Bronchial epithelial cell (primary cell): Measurements from ENCODE around the gene POU2AF2. TPM values are rescaled to one million over a fixed set of nuclear protein-coding genes. Genes with fewer than 3 reads are reported as not detected.
"Not testable (repeated sequence)": the region's sequence is repeated elsewhere in the genome, so short reads cannot be mapped to it uniquely, and the experiment has no call there.

Experiments
- DNase-seq: peaks from one replicate; pipeline ENCODE4 v3.0.0-alpha.2; 2010; ENCODE audit warnings: low read depth
- FAIRE-seq: peaks from 2 replicates; lab custom pipeline; 2011; peaks lifted over from hg19 to GRCh38; lab: Jason Lieb, UNC
- H3K27me3 ChIP-seq: 2 replicates; pipeline ENCODE4 v1.5.1; 2011; ENCODE audit warnings: low read length; ENCODE audit not compliant: control insufficient read depth, insufficient read depth
- H3K36me3 ChIP-seq: 2 replicates; pipeline ENCODE4 v1.5.1; 2011; ENCODE audit warnings: low read length; ENCODE audit not compliant: control insufficient read depth, insufficient read depth
- H3K4me3 ChIP-seq: 2 replicates; pipeline ENCODE4 v1.5.1; 2011; ENCODE audit warnings: mild to moderate bottlenecking, low read depth, low read length, control low read depth
- CTCF ChIP-seq: IDR thresholded peaks from 2 replicates; pipeline ENCODE4 v1.5.1; 2011; ENCODE audit warnings: mild to moderate bottlenecking, moderate library complexity, low read length, control low read depth, inconsistent platforms; ENCODE audit not compliant: insufficient read depth, severe bottlenecking
- total RNA-seq: library from RNA; depleted of rRNA; stranded (reverse); fragments of >200 nt; gene quantifications from 2 replicates; pipeline ENCODE4 v1.2.1, GENCODE V29; 2014

POU2AF2 gene
- total RNA-seq, 1 donor from 2014 or later = not detected

DNA sequence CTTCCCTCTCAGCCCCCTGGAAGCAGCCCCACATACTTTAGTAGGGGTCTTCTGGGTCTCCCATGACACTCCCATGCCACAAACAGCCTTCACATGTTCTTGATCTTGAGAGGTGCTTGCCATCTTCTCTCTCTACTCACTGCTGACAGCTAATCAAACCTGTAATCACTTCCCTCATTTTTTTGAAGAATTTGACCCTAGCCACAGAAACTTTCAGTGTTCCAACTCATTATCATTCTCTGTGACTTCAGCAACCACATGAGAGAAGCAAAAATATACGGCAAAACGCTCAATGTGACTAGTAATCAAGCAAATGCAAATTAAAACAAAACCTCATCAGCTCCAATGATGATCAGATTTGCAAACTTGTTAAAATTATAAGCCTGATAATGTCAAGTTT, 38.3 kb upstream of the POU2AF2 start:
- FAIRE-seq (no peak), DNase-seq (no peak)
- TF ChIP-seq CTCF = no peak
- Histone ChIP-seq H3K4me3 (no peak overlapping the region), H3K27me3 (no peaks in the 10 kb centered on the region), H3K36me3 (no peaks in the 10 kb centered on the region)

GRCh38 chr11:111209543-111210355, 35.8 kb upstream of the POU2AF2 start:
- no peak for TF ChIP-seq CTCF
- DNase-seq (peak; percentile 21), FAIRE-seq (no peak)
- no peak overlapping the region for H3K4me3 ChIP-seq
- H3K27me3 ChIP-seq = no peaks in the 10 kb centered on the region
- no peaks in the 10 kb centered on the region for H3K36me3 ChIP-seq

GRCh38 chr11:111213256-111213655, 32.3 kb upstream of the POU2AF2 start:
- no peaks in the 10 kb centered on the region for H3K36me3 ChIP-seq
- FAIRE-seq = no peak
- DNase-seq = peak; percentile 31
- no peak for TF ChIP-seq CTCF
- H3K4me3 ChIP-seq = no peak overlapping the region
- no peaks in the 10 kb centered on the region for H3K27me3 ChIP-seq

DNA sequence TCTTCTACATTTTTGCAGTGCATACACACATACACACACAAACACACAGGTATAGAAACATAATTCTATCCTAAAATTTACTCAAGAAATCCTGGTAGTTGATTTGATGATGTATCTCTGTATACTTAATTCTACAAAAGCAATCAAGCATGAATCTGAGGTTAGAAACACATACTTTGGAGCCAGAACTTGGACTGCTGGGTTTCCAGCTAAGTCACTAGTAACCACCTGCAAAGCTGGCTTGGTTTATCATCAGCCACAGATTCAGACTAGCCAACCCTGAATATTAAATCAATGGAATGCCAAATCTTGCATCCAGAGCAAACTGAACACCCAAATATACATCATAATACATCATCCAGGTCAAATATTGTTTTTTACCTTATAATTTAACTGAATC, 24.8 kb upstream of the POU2AF2 start:
- DNase-seq = no peak
- no peaks in the 10 kb centered on the region for H3K27me3 ChIP-seq
- H3K36me3 ChIP-seq = no peaks in the 10 kb centered on the region
- TF ChIP-seq CTCF = no peak
- no peak overlapping the region for H3K4me3 ChIP-seq
- FAIRE-seq = no peak

- FAIRE-seq (no peak), DNase-seq (no peak)
- no peak for TF ChIP-seq CTCF
- H3K27me3 ChIP-seq = no peaks in the 10 kb centered on the region
- no peaks in the 10 kb centered on the region for H3K36me3 ChIP-seq
- no peak overlapping the region for H3K4me3 ChIP-seq
Measured at GRCh38 chr11:111221208-111221607, 24.3 kb upstream of the POU2AF2 start.

GRCh38 chr11:111221936-111222335, 23.6 kb upstream of the POU2AF2 start:
- not testable (repeated sequence) for FAIRE-seq, DNase-seq, H3K27me3 ChIP-seq, H3K4me3 ChIP-seq, H3K36me3 ChIP-seq

DNA sequence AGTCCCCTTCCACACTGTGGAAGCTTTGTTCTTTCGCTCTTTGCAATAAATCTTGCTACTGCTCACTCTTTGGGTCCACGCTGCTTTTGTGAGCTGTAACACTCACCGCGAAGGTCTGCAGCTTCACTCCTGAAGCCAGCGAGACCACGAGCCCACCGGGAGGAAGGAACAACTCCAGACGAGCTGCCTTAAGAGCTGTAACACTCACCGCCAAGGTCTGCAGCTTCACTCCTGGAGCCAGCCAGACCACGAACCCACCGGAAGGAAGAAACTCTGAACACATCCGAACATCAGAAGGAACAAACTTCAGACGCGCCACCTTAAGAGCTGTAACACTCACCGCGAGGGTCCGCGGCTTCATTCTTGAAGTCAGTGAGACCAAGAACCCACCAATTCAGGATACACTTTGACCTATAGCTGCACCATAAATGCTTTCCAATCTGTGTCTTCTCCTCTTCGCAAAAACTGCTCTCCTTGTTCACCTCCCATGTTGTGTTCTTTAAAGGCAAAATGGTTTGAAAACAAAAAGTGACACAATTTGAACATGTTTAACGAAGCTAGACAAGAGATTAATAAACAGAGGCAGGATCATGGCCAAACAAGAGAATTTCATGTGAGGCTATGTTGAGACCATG, 22.6 kb upstream of the POU2AF2 start:
- not testable (repeated sequence) for FAIRE-seq, H3K36me3 ChIP-seq, H3K27me3 ChIP-seq, DNase-seq, H3K4me3 ChIP-seq
